ENCODE data around the gene IGF2BP3.

- TF ChIP-seq CTCF (IDR thresholded peaks at IDR 0.05; ENCODE audit: extremely low read depth in 1 of 2, insufficient read depth in 1 of 2, low read depth in 1 of 2, low read length in 2 of 2) (no peak), EZH2 (IDR thresholded peaks at IDR 0.05; ENCODE audit: borderline replicate concordance, low read depth, low read length, severe bottlenecking) (no peak)
Observed at GRCh38 chr7:23472556-23472955, 2.3 kb upstream of the IGF2BP3 start.

Data from endothelial cell of umbilical vein (primary cell).